GM19438 (cell line): ENCODE measurements around the gene HNF4A.

Experiments used
- ATAC-seq: cut with Tn5 transposase; IDR thresholded peaks from one replicate; pipeline ENCODE4 v1.9.1; 2021; ENCODE audit warnings: low read depth; ENCODE audit not compliant: unreplicated experiment

Gene HNF4A

DNA sequence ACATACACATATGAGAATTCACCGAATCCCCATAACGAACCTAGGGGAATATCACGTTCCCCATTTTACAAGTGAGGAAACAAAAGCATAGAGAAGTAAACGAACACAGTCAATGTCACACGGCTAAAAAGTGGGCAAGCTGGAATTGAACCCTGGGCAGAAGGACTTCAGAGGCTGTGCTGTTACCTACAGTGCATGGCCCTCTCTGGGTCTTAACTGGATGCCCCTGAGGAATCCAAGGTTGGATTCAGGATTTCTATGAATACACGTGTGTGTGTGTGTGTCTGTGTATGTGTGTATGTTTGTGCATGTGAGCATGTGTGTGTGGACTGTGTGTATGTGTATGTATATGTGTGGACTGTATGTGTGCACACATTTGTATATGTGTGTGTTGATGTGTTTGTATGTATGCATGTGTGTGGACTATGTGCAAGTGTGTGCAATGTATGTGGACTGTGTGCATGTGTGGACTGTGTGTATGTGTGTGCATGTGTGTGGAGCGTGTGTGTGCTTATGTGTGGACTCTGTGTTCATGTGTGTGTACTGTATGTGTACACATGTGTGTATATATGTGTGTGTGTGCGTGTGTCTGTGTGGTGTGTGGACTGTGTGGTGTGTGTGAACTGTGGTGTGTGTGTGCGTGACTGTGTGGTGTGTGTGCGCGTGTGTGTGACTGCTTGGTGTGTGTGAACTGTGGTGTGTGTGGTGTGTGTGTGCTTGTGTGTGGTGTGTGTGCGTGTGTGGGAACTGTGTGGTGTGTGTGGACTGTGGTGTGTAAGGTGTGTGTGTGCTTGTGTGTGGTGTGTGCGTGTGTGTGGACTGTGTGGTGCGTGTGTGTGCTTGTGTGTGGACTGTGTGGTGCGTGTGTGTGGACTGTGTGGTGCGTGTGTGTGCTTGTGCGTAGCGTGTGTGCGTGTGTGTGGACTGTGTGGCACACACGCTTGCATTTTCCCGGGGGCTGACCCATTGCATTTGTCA lies 49.0 kb downstream of the HNF4A start:
- no peak for ATAC-seq

DNA sequence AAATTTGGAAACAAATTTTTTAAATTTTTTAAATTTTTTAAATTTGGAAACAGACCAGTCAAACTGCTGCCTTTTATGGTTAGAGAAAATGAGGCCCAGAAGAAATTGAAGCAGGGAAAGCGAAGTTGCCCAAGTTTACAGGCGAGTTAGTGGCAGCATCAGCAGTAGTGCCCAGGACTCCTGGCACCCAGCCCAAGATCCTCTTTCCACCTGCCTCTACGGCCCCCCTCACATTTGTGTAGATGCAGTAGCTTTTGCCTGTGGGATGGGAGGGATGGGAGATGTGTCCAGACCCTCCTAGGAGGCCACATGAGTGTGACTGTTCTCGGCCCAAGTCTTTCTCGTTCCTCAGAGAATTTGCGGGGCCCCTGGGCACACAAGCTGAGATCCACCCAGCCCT lies 49.8 kb downstream of the HNF4A start:
- ATAC-seq: no peak

DNA sequence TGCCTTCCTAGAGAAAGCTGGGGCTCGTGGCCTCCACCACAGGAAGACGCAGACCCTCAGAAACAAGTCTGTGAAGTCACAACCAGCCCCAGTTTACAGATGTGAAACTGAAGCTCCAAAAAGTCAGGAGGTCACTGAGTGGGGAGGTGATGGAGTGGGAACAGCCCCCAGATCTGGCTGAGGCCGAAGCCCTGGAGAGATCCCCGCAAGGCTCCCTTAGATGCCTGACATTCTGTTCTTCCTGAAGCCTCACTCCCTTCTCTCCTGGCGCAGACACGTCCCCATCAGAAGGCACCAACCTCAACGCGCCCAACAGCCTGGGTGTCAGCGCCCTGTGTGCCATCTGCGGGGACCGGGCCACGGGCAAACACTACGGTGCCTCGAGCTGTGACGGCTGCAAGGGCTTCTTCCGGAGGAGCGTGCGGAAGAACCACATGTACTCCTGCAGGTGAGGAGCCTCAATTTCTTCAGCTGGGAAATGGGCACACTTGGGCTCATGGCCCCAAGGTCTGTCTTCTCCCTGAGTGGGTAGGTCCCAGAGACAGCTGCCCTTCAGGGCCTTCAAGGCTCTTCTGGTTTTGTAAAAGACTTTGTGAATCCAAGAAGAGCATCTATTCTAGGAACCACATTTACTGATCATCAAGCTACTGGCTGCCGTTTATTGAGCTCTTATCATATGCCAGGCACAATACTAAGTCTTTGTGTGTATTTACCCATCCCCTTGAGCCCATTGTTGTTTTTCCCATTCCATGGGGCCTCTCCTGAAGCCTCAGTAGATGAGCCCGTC lies 50.5 kb downstream of the HNF4A start:
- no peak for ATAC-seq

DNA sequence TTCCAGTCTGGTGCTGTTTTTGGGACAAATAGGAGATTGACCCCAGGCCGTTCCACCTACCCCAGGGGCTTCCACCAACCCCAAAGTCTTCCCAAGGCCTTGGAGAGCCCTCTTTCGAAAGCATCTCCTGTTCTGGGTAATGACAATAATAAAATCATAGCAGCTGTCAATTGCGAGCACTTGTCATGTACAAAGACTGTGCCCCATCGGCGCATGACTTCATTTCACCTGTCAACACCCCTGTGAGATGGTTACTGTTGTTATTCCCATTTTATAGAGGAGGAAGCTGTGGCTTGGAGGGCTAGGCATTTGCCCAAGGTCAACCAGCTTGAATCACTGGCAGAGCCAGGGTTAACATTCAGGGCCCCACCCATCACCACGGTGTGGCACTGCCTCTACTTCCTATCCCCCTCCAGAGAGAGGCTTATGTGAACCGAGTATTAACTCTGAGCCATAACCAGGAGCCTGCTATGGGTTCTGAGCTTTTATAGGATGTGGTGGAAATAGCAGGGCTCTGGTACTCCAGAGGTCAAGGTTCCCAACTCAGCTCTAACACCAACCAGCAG lies 51.2 kb downstream of the HNF4A start:
- no peak for ATAC-seq

- ATAC-seq: no peak
These were observed 52.1 kb downstream of the HNF4A start for GRCh38 chr20:44407402-44408184.

DNA sequence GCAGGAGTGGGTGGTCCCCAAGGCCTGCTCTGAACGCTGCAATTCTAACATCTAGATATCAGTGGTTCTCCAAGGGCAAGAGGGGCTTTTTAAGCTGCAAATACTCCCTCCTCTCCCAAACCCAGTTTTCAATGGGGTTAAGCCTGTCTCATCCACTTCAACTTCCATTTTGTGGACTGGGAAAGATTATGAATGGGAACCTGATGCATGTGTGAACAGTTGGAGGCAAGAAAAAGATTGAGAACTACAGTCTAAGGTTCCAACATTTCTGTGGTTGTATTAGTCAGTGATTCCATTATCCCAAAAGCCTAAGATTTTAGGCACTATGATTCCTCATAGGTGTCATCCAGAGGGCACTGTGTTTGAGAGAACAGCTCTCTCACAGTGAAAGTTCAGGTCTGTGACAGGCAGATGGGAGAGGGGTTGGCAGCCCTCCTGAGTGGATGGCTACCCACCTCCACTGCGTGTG lies 53.7 kb downstream of the HNF4A start:
- no peak for ATAC-seq

- ATAC-seq: no peak
These were observed 55.1 kb downstream of the HNF4A start for GRCh38 chr20:44410583-44411019.

DNA sequence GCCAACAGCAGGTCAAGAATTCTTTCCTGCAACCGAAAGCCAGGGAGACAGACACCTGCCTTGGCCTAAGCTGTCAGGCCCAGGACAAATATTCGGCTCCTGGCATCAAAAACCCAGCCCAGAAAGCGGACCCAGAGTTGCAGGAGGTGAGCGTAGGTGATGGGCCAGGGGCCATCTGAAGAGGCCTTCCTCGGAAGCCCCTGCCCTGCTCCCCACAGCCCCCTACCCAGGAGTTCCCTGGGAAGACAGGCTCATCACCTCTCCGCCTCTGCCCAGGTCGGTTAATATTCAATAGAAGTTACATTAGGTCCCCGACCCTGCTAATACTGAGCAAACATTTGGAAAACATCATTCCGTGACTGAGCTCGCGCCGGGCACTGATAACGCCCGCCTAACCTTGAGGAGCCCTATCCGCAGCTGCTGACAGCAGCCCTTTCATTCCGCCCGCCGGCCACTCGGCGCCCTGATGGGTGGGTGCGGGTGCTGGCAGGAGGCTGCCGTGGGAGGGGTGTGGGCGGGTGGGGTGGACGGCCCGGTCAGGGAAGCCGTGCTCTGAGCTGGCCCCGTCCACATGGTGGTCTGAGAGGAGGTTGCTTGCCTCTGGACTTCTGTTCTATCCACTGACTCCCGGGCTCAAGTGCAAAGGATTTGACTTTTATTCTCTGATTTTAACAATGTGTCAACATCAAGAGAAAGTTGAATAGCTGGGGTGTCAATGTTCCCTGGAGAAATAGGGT lies 55.7 kb downstream of the HNF4A start:
- no peak for ATAC-seq

- no peak for ATAC-seq
These were observed 56.4 kb downstream of the HNF4A start for GRCh38 chr20:44411757-44412401.

GRCh38 chr20:44412402-44413144 lies 57.1 kb downstream of the HNF4A start:
- no peak for ATAC-seq

GRCh38 chr20:44413575-44414345 lies 58.3 kb downstream of the HNF4A start:
- no peak for ATAC-seq

DNA sequence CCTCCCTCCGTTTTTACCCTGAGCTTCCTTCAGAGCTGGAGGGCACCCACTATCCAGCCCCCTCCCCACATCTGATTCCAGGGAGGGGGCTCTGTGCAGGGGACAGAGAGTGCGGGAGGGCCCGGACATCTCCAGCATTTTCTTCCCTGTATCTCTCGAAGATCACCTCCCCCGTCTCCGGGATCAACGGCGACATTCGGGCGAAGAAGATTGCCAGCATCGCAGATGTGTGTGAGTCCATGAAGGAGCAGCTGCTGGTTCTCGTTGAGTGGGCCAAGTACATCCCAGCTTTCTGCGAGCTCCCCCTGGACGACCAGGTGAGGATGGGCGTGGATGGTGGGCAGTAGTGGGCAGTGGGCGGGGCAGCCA lies 58.8 kb downstream of the HNF4A start:
- ATAC-seq: no peak

DNA sequence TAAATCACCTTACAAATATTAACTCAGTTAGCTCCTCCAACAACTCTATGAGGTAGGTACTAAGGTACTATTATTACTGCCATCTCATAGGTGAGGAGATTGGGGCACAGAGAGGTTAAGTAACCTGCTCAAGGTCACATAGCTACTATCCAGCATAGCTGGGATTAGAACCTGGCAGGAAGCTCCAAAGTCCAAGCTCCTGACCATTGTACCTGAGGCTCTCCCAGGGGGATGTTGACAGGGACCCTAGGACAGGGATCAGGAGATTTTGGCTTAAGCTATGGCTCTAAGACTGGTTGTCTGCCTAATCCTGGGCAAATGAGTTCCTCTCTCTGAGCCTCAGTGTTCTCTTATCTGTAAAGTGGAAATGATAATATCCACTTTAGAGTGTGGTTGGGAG lies 59.3 kb downstream of the HNF4A start:
- ATAC-seq: no peak

DNA sequence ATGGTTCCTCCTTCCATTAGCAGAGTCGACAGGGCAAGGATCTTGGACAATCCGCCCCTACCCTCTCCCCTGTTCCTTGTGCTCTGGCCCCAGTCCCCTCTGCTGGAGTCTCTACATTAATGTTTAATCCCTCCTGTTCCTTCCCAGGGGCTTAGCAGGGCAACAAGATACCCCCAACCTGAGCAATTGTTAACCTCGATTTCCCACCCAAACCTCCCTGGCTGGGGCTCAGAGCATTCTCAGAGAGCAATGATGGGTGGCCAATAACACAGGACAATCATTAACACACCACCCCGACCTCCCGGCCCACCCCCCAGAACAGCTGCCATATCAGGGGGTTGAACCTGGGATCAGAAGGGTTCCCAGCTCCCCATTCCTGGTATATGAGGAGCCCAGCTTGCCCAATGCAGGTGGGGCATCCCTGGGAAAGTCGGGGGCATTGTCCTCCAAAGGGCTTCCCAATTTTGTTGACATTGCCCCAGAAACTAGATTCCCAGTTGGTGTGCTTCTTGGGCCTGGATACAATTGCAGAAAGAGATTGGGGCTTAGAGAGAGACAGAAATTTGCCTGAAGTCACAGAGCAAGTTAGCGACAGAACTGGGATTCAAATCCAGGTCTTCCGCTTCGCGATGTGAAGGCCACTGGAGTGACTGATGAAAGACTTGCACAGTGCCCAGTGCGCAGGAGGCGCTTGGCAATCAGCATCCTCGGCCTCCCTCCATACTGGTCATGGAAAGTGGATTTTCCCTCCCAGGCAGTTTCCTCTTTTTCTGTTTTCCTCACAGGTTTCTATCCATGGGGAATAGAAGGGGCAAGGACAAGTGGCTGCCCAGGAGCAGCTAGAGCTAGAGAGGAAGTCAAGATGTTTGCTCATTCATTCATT lies 60.6 kb downstream of the HNF4A start:
- no peak for ATAC-seq

GRCh38 chr20:44418069-44418905 lies 62.8 kb downstream of the HNF4A start:
- no peak for ATAC-seq
